Measurements from ENCODE around the gene DIO3.

Gene DIO3

DNA sequence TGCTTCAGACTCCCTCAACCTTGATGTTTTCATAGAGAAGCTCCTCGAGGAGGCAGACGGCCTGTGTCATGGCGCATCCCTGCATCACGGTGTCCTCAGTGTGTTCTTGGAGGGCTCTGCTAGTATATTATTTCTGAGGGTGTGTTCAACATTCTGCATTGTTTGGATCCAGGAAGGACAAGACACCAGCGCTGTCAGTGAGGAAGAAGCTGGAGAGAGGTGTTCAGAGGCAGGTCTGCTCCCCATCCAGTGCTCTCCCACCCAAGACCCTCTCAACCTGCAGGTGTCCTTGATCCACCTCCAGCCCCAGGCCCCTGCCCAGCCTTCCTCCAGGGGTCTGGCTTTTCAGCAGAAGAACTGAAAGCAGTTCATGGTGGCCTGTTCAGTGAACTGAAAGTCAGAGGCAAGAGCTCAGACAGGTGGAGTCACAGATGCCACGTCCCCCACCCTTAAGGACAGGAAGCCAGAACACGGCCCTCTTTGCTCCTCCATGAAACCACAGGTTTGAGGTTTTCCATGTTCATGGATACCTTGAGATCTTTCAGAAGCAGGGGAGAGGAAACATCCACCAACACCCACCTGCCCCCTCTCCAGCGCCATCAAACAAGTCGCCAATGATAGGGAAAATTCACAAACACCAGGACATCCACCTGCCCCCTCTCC lies 37.4 kb downstream of the DIO3 start:
- no peak for TF ChIP-seq RAD21 (IDR thresholded peaks at IDR 0.05; ENCODE audit: low read depth)
- TF ChIP-seq CEBPB (IDR thresholded peaks at IDR 0.05) = no peak

DNA sequence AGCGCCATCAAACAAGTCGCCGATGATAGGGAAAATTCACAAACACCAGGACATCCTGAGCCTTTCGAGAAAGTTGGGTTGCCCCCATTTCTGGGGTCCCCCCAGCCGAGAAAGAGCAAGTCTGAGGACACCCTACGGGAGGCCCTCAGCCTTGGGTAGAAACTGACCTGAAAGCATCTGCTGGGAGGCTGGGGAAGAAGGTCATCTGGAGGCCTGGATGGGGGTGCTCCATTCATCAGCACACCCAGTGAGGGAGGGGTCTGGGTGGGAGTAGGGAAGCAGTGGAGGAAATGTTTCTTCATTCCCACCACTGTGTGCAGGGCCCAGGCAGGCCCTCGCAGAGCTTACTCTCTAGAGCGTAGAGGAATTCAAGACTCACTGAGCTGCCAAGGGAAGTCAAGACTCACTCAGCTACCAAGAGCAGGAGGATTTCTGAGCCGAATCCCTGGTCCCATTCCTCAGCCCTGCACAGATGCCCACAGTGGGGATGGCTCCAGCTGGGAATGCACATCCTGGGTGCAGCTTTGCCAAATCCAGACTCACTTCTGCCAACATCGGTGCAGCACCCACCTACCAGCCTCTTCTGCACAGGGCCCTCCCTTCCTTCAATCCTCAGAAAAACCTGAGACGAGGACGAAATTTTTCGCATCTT lies 38.1 kb downstream of the DIO3 start:
- TF ChIP-seq ZBTB7A (IDR thresholded peaks at IDR 0.05; ENCODE audit: low read depth) (no peak), CEBPB (IDR thresholded peaks at IDR 0.05) (no peak), TAF1 (IDR thresholded peaks at IDR 0.05; ENCODE audit: low read depth) (no peak), TEAD4 (IDR thresholded peaks at IDR 0.05) (no peak), CREB1 (IDR thresholded peaks at IDR 0.05; ENCODE audit: low read depth) (no peak), RAD21 (IDR thresholded peaks at IDR 0.05; ENCODE audit: low read depth) (no peak), TCF12 (IDR thresholded peaks at IDR 0.05; ENCODE audit: low read depth) (no peak), FOXM1 (IDR thresholded peaks at IDR 0.05; ENCODE audit: borderline replicate concordance, low read depth) (no peak), EP300 (IDR thresholded peaks at IDR 0.05; ENCODE audit: borderline replicate concordance) (no peak), EGR1 (IDR thresholded peaks at IDR 0.05) (no peak), YY1 (IDR thresholded peaks at IDR 0.05; ENCODE audit: low read depth) (no peak), NFIC (IDR thresholded peaks at IDR 0.05) (no peak)
- TF ChIP-seq, protein P1, sequence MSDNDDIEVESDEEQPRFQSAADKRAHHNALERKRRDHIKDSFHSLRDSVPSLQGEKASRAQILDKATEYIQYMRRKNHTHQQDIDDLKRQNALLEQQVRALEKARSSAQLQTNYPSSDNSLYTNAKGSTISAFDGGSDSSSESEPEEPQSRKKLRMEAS (IDR thresholded peaks at IDR 0.05) = no peak
- TF ChIP-seq, protein P2, sequence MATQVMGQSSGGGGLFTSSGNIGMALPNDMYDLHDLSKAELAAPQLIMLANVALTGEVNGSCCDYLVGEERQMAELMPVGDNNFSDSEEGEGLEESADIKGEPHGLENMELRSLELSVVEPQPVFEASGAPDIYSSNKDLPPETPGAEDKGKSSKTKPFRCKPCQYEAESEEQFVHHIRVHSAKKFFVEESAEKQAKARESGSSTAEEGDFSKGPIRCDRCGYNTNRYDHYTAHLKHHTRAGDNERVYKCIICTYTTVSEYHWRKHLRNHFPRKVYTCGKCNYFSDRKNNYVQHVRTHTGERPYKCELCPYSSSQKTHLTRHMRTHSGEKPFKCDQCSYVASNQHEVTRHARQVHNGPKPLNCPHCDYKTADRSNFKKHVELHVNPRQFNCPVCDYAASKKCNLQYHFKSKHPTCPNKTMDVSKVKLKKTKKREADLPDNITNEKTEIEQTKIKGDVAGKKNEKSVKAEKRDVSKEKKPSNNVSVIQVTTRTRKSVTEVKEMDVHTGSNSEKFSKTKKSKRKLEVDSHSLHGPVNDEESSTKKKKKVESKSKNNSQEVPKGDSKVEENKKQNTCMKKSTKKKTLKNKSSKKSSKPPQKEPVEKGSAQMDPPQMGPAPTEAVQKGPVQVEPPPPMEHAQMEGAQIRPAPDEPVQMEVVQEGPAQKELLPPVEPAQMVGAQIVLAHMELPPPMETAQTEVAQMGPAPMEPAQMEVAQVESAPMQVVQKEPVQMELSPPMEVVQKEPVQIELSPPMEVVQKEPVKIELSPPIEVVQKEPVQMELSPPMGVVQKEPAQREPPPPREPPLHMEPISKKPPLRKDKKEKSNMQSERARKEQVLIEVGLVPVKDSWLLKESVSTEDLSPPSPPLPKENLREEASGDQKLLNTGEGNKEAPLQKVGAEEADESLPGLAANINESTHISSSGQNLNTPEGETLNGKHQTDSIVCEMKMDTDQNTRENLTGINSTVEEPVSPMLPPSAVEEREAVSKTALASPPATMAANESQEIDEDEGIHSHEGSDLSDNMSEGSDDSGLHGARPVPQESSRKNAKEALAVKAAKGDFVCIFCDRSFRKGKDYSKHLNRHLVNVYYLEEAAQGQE (IDR thresholded peaks at IDR 0.05; ENCODE audit: low read depth) = no peak
- TF ChIP-seq, protein P3, sequence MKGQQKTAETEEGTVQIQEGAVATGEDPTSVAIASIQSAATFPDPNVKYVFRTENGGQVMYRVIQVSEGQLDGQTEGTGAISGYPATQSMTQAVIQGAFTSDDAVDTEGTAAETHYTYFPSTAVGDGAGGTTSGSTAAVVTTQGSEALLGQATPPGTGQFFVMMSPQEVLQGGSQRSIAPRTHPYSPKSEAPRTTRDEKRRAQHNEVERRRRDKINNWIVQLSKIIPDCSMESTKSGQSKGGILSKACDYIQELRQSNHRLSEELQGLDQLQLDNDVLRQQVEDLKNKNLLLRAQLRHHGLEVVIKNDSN (IDR thresholded peaks at IDR 0.05) = no peak

DNA sequence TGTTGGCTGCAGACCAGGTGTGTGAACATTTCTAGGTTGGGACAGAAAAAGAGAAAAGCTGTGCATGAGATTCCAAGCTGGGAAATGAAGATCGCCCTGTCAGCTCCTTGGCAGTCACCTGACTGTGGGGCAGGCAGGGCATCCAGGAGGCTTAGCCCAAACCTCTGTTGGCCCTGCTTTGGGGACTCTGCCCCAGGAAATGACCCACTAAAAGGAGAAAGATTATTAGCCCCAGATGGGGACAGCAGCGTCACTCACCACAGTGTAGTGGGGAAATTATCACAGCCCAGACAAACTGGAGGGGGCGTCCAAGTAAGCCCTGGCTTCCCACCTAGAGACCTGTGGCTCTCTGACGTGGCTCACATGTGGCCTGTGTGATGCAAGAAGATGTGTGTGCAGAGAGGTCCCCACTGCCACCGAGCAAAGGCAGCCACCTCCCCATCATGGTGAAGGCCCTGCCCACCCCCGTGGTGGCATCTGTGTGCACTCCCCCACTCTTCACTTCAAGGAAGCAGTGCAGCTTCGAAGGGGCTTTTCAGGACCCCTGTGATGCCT lies 39.1 kb downstream of the DIO3 start:
- TF ChIP-seq, protein P3 (IDR thresholded peaks at IDR 0.05) = no peak
- TF ChIP-seq EGR1 (IDR thresholded peaks at IDR 0.05) (no peak), CREB1 (IDR thresholded peaks at IDR 0.05; ENCODE audit: low read depth) (no peak), EP300 (IDR thresholded peaks at IDR 0.05; ENCODE audit: borderline replicate concordance) (no peak), TEAD4 (IDR thresholded peaks at IDR 0.05) (no peak), ZBTB7A (IDR thresholded peaks at IDR 0.05; ENCODE audit: low read depth) (no peak), CEBPB (IDR thresholded peaks at IDR 0.05) (no peak), TCF12 (IDR thresholded peaks at IDR 0.05; ENCODE audit: low read depth) (no peak), TAF1 (IDR thresholded peaks at IDR 0.05; ENCODE audit: low read depth) (no peak), YY1 (IDR thresholded peaks at IDR 0.05; ENCODE audit: low read depth) (no peak), RAD21 (IDR thresholded peaks at IDR 0.05; ENCODE audit: low read depth) (no peak), NFIC (IDR thresholded peaks at IDR 0.05) (no peak)
- TF ChIP-seq, protein P2 (IDR thresholded peaks at IDR 0.05; ENCODE audit: low read depth) = no peak
- TF ChIP-seq, protein P1 (IDR thresholded peaks at IDR 0.05) = no peak

DNA sequence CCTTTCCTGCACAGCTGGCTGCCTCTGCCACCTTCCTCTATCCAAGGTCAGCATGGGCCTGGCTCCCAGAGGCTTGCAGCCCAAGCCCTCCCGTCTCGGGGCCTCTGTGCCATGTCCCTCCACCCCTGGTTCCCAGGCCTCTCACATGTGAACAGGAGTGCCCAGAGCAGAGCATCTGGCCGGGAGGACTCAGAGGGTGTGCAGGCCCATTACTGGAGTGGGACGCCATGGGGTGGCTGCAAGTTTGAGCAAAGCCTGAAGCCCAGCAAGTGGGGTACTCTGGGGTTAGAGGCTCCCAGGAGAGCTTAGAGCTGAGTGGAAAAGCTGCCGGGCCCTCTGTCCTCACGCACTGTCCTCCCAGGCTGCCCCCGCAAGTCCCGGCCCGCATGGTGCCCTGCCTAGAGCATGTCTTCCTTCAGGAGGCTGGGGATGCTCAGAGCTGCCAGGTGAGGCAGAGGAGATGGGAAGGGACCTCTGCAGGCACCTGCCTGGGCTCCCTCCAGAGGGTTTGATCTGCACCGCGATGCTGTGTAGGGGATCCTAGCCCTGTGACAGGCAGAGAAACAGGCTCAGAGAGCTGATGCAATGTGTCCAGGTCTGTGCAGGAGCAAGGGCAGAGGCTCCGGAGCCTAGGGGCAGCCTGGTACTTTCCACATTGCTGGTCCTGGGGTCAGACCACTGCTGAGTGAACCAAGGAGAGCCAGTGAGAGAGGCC lies 39.8 kb downstream of the DIO3 start:
- TF ChIP-seq, protein P2 (IDR thresholded peaks at IDR 0.05; ENCODE audit: low read depth) = no peak
- no peak for TF ChIP-seq YY1 (IDR thresholded peaks at IDR 0.05; ENCODE audit: low read depth)
- no peak for TF ChIP-seq CREB1 (IDR thresholded peaks at IDR 0.05; ENCODE audit: low read depth)
- TF ChIP-seq TAF1 (IDR thresholded peaks at IDR 0.05; ENCODE audit: low read depth) = no peak
- no peak for TF ChIP-seq EP300 (IDR thresholded peaks at IDR 0.05; ENCODE audit: borderline replicate concordance)
- TF ChIP-seq, protein P1 (IDR thresholded peaks at IDR 0.05) = no peak
- no peak for TF ChIP-seq TCF12 (IDR thresholded peaks at IDR 0.05; ENCODE audit: low read depth)
- no peak for TF ChIP-seq ZBTB7A (IDR thresholded peaks at IDR 0.05; ENCODE audit: low read depth)
- TF ChIP-seq FOXM1 (IDR thresholded peaks at IDR 0.05; ENCODE audit: borderline replicate concordance, low read depth) = no peak
- TF ChIP-seq NFIC (IDR thresholded peaks at IDR 0.05) = no peak
- no peak for TF ChIP-seq CEBPB (IDR thresholded peaks at IDR 0.05)
- TF ChIP-seq TEAD4 (IDR thresholded peaks at IDR 0.05) = no peak
- TF ChIP-seq, protein P3 (IDR thresholded peaks at IDR 0.05) = no peak
- TF ChIP-seq RAD21 (IDR thresholded peaks at IDR 0.05; ENCODE audit: low read depth) = no peak
- TF ChIP-seq EGR1 (IDR thresholded peaks at IDR 0.05) = no peak
